HepG2 (cell line): Measurements from ENCODE around the gene USP7. TPM values are rescaled to one million over a fixed set of nuclear protein-coding genes. Genes with fewer than 3 reads are reported as not detected.

Experiments used
- CSRNP1 ChIP-seq: sonication (generic); formaldehyde crosslinking; IDR thresholded peaks from 2 replicates; pipeline ENCODE4 v1.8.1; 2023; ENCODE audit warnings: mild to moderate bottlenecking, missing genetic modification reagents
- FOXJ3 ChIP-seq: sonication (generic); formaldehyde crosslinking; IDR thresholded peaks from 2 replicates; pipeline ENCODE4 v1.4.0; 2020; ENCODE audit warnings: missing genetic modification reagents, mild to moderate bottlenecking, borderline replicate concordance
- FOXO4 ChIP-seq: sonication (generic); formaldehyde crosslinking; conservative IDR thresholded peaks from 2 replicates; pipeline ENCODE4 v1.8.1; 2023; ENCODE audit warnings: missing genetic modification reagents
- GATA4 ChIP-seq: sonication (generic); IDR thresholded peaks from 2 replicates; pipeline ENCODE4 v1.6.1; 2016; ENCODE audit warnings: antibody characterized with exemption, low read depth, borderline replicate concordance
- JUN ChIP-seq: sonication (generic); formaldehyde crosslinking; IDR thresholded peaks from 2 replicates; pipeline ENCODE4 v1.4.0; 2020; ENCODE audit warnings: mild to moderate bottlenecking, missing genetic modification reagents
- MXD1 ChIP-seq: sonication (generic); formaldehyde crosslinking; IDR thresholded peaks from 2 replicates; pipeline ENCODE4 v1.4.0; 2020; ENCODE audit warnings: mild to moderate bottlenecking, missing genetic modification reagents
- NBN ChIP-seq: fragments of 450-650 bp; conservative IDR thresholded peaks from 2 replicates; pipeline ENCODE4 v1.6.1; 2017
- NFE2L1 ChIP-seq: sonication (generic); formaldehyde crosslinking; IDR thresholded peaks from 2 replicates; pipeline ENCODE4 v1.4.0; 2020; ENCODE audit warnings: missing genetic modification reagents, mild to moderate bottlenecking, borderline replicate concordance
- USF2 ChIP-seq, 2 experiments: sonication (generic) in 1 of 2; formaldehyde crosslinking in 1 of 2; IDR thresholded peaks; 2 replicates each; pipeline versions ENCODE4 v1.5.1 to v1.6.1; 2011 to 2020; ENCODE audit warnings: borderline replicate concordance in 1 of 2, low read depth in 1 of 2, low read length in 1 of 2, mild to moderate bottlenecking in 1 of 2, missing genetic modification reagents in 1 of 2, moderate library complexity in 1 of 2
- ZIK1 ChIP-seq: sonication (generic); formaldehyde crosslinking; IDR thresholded peaks from 2 replicates; pipeline ENCODE4 v1.5.0; 2020; ENCODE audit warnings: mild to moderate bottlenecking, low read depth, missing genetic modification reagents, borderline replicate concordance
- ZNF260 ChIP-seq: sonication (generic); formaldehyde crosslinking; IDR thresholded peaks from 2 replicates; pipeline ENCODE4 v1.4.0; 2020; ENCODE audit warnings: missing genetic modification reagents, low read depth, mild to moderate bottlenecking, borderline replicate concordance
- ZNF530 ChIP-seq: sonication (generic); formaldehyde crosslinking; IDR thresholded peaks from 2 replicates; pipeline ENCODE4 v1.5.0; 2020; ENCODE audit warnings: low read depth, mild to moderate bottlenecking, missing genetic modification reagents
- ZNF878 ChIP-seq: sonication (generic); formaldehyde crosslinking; IDR thresholded peaks from 2 replicates; pipeline ENCODE4 v1.8.1; 2023; ENCODE audit warnings: mild to moderate bottlenecking, missing genetic modification reagents, moderate library complexity
- polyA plus RNA-seq, 8 experiments: library from polyadenylated mRNA; depleted of rRNA in 3 of 8; stranded (reverse) in 7 of 8; unstranded in 1 of 8; fragments of >200 nt; fragmentation: Illumina TruSeq in 4 of 8; extraction: Trizol in 4 of 8; gene quantifications; 2 replicates each; pipeline versions ENCODE4 v1.2.1 to v1.2.3, GENCODE V29; 2011 to 2016; ENCODE audit warnings: low read depth in 4 of 8, missing spikeins in 1 of 8, mixed read lengths in 1 of 8; ENCODE audit not compliant: insufficient read depth in 1 of 8
- total RNA-seq, 5 experiments: library from RNA; depleted of rRNA; stranded (reverse); fragments of >200 nt; fragmentation: Illumina TruSeq; extraction: Trizol; gene quantifications; 2 replicates each; pipeline ENCODE4 v1.2.3, GENCODE V29; 2016; ENCODE audit warnings: low read depth in 1 of 5
- TF ChIP-seq, protein P1 (sequence below), 2 experiments: sonication (generic) in 1 of 2; formaldehyde crosslinking in 1 of 2; IDR thresholded peaks; 2 replicates each; pipeline versions ENCODE4 v1.4.0 to v1.6.1; 2016 to 2020; ENCODE audit warnings: borderline replicate concordance in 1 of 2, low read depth in 1 of 2, mild to moderate bottlenecking in 1 of 2, missing genetic modification reagents in 1 of 2
- TF ChIP-seq, protein P2 (sequence below): sonication (generic); formaldehyde crosslinking; IDR thresholded peaks from 2 replicates; pipeline ENCODE4 v1.9.0; 2021; ENCODE audit warnings: missing genetic modification reagents, mild to moderate bottlenecking, borderline replicate concordance
- TF ChIP-seq, protein P3 (sequence below): sonication (generic); formaldehyde crosslinking; IDR thresholded peaks from 2 replicates; pipeline ENCODE4 v1.5.1; 2020; ENCODE audit warnings: missing genetic modification reagents, mild to moderate bottlenecking, borderline replicate concordance

USP7 gene
- total and polyA plus RNA-seq, 2 of the 13 experiments (the other 11 are each of a cell fraction or from before 2014, with no cell fraction given), result 52.5 to 173 TPM

GRCh38 chr16:8931859-8932258 is 31.8 kb downstream of the USP7 start (continued):
- TF ChIP-seq CSRNP1 (CRISPR knock-in tag) (no peak), NFE2L1 (no peak), FOXO4 (no peak), NBN (no peak), ZNF260 (CRISPR knock-in tag) (no peak), JUN (CRISPR knock-in tag) (no peak), FOXJ3 (CRISPR knock-in tag) (no peak), MXD1 (CRISPR knock-in tag) (no peak), ZNF878 (CRISPR knock-in tag) (no peak), USF2 (IDR thresholded peaks at IDR 0.05; ENCODE audit: low read depth, low read length) (no peak), USF2 (CRISPR knock-in tag; IDR thresholded peaks at IDR 0.05; ENCODE audit: borderline replicate concordance) (no peak), ZIK1 (CRISPR knock-in tag) (peak; percentile 65; the same call in 1 of the 2 replicates), GATA4 (no peak), ZNF530 (no peak)
- TF ChIP-seq, protein P1, sequence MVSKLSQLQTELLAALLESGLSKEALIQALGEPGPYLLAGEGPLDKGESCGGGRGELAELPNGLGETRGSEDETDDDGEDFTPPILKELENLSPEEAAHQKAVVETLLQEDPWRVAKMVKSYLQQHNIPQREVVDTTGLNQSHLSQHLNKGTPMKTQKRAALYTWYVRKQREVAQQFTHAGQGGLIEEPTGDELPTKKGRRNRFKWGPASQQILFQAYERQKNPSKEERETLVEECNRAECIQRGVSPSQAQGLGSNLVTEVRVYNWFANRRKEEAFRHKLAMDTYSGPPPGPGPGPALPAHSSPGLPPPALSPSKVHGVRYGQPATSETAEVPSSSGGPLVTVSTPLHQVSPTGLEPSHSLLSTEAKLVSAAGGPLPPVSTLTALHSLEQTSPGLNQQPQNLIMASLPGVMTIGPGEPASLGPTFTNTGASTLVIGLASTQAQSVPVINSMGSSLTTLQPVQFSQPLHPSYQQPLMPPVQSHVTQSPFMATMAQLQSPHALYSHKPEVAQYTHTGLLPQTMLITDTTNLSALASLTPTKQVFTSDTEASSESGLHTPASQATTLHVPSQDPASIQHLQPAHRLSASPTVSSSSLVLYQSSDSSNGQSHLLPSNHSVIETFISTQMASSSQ (IDR thresholded peaks at IDR 0.05; ENCODE audit: low read depth), result no peak
- TF ChIP-seq, protein P1 (CRISPR knock-in tag; IDR thresholded peaks at IDR 0.05; ENCODE audit: borderline replicate concordance), result no peak
- TF ChIP-seq, protein P2, sequence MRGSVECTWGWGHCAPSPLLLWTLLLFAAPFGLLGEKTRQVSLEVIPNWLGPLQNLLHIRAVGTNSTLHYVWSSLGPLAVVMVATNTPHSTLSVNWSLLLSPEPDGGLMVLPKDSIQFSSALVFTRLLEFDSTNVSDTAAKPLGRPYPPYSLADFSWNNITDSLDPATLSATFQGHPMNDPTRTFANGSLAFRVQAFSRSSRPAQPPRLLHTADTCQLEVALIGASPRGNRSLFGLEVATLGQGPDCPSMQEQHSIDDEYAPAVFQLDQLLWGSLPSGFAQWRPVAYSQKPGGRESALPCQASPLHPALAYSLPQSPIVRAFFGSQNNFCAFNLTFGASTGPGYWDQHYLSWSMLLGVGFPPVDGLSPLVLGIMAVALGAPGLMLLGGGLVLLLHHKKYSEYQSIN (CRISPR knock-in tag), result no peak
- TF ChIP-seq, protein P3, sequence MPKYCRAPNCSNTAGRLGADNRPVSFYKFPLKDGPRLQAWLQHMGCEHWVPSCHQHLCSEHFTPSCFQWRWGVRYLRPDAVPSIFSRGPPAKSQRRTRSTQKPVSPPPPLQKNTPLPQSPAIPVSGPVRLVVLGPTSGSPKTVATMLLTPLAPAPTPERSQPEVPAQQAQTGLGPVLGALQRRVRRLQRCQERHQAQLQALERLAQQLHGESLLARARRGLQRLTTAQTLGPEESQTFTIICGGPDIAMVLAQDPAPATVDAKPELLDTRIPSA (CRISPR knock-in tag), result no peak
